ENCODE measurements around the gene CELF6. TPM values are rescaled to one million over a fixed set of nuclear protein-coding genes. Genes with fewer than 3 reads are reported as not detected.

CELF6 gene
- total RNA-seq, 1 donor from 2014 or later = 2.2 TPM

DNA sequence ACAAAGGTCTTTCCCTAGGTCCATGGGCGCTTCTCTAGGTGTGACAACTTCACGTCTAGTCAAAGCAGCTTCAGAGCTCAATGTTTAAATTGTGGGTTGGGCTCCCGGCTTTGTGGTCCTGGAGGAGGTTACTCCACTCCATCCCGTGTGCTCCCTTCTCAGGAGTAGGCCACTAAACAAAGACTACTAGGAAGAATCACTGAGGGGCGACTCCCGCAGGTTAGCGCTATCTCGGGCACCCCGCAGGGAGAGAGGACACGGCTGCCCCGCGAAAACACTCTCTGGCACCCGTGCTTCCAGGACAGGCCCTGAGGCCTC, 48.1 kb downstream of the CELF6 start:
- Mint-ChIP-seq H3K36me3 (ENCODE audit: low read depth) (peaks cover 30% of the 10 kb centered on the region), H3K27ac (peak overlapping the region; percentile 80), H3K9me3 (no peaks in the 10 kb centered on the region), H3K4me3 (peak overlapping the region; percentile 87), H3K4me1 (peaks cover 36% of the 10 kb centered on the region), H3K27me3 (no peaks in the 10 kb centered on the region)
- intact Hi-C loops (cut with micrococcal nuclease) = loop anchor here (1.0 to 5.0 kb wide), 7 partner anchors 44 to 510 kb away; partner anchors contain the start of genes ADPGK, ARIH1, BBS4 and HIGD2B
- ATAC-seq (ENCODE audit: low read depth) (no peak), DNase-seq (no peak)
- TF ChIP-seq, protein P1, sequence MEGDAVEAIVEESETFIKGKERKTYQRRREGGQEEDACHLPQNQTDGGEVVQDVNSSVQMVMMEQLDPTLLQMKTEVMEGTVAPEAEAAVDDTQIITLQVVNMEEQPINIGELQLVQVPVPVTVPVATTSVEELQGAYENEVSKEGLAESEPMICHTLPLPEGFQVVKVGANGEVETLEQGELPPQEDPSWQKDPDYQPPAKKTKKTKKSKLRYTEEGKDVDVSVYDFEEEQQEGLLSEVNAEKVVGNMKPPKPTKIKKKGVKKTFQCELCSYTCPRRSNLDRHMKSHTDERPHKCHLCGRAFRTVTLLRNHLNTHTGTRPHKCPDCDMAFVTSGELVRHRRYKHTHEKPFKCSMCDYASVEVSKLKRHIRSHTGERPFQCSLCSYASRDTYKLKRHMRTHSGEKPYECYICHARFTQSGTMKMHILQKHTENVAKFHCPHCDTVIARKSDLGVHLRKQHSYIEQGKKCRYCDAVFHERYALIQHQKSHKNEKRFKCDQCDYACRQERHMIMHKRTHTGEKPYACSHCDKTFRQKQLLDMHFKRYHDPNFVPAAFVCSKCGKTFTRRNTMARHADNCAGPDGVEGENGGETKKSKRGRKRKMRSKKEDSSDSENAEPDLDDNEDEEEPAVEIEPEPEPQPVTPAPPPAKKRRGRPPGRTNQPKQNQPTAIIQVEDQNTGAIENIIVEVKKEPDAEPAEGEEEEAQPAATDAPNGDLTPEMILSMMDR (IDR thresholded peaks at IDR 0.05) = no peak
- ChIA-PET POLR2A (interaction anchor here (8.4 kb wide), 1 partner anchor 42 kb away, joined by 113 read pairs; the partner anchor contains the start of gene PKM), CTCF (no interaction called here)

DNA sequence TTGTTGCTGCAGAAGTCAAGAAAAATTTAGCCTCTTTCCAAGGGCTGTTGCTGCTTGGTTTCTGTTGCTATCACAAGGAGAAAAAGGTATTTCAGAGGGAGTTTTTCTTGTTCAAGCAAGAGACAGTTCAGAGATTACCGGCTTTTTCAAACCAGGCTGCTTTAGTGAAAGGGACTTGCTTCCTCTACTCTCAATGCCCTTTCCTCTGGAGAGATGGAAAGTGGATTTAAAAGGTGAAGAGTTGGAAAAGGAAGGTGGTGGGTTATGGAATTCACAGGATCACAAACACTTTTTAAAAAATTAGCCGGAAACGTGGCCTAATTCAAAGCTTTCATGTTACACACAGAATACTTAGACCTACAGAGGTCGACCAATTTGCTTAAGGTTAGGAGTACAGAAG, 48.7 kb downstream of the CELF6 start:
- Mint-ChIP-seq H3K4me1 (peaks cover 36% of the 10 kb centered on the region), H3K4me3 (peak overlapping the region; percentile 87), H3K27ac (peak overlapping the region; percentile 80), H3K9me3 (no peaks in the 10 kb centered on the region), H3K36me3 (ENCODE audit: low read depth) (peaks cover 37% of the 10 kb centered on the region), H3K27me3 (no peaks in the 10 kb centered on the region)
- intact Hi-C loops (cut with micrococcal nuclease) = loop anchor here (5.0 kb wide), 2 partner anchors 416 to 511 kb away; partner anchors contain the start of genes ADPGK, BBS4 and HIGD2B
- CTCF ChIA-PET = no interaction called here
- no peak for ATAC-seq (ENCODE audit: low read depth)
- POLR2A ChIA-PET = interaction anchor here (8.4 kb wide), 1 partner anchor 42 kb away, joined by 113 read pairs; the partner anchor contains the start of gene PKM
- TF ChIP-seq, protein P1 (IDR thresholded peaks at IDR 0.05) = no peak
- no peak for DNase-seq

DNA sequence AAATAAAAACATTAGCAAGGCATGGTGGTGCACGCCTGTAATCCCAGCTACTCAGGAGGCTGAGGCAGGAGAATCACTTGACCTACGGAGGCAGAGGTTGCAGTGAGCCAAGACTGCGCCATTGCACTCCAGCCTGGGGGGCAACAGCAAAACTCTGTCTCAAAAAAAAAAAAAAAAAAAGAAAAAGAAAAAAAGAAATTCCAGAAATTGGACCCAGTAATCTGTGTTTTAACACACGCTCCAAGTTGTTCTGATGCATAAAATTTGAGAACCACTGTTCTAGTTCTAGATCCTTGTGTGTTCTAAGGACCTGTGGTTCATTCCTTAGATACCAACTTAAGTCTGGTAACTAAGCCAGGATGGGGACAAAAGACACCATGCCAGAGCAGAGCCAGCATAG, 50.2 kb downstream of the CELF6 start:
- POLR2A ChIA-PET = interaction anchor here (8.4 kb wide), 1 partner anchor 40 kb away, joined by 113 read pairs; the partner anchor contains the start of gene PKM
- peaks cover 51% of the 10 kb centered on the region for H3K36me3 Mint-ChIP-seq (ENCODE audit: low read depth)
- no peak for ATAC-seq (ENCODE audit: low read depth)
- CTCF ChIA-PET = no interaction called here
- no peaks in the 10 kb centered on the region for H3K27me3 Mint-ChIP-seq
- no peak for DNase-seq
- no peak overlapping the region for H3K4me3 Mint-ChIP-seq
- H3K4me1 Mint-ChIP-seq = peaks cover 36% of the 10 kb centered on the region
- no peak overlapping the region for H3K27ac Mint-ChIP-seq
- intact Hi-C loops (cut with micrococcal nuclease) = loop anchor here (5.0 kb wide), 2 partner anchors 418 to 513 kb away; partner anchors contain the start of genes ADPGK, BBS4 and HIGD2B
- TF ChIP-seq, protein P1 (IDR thresholded peaks at IDR 0.05) = no peak
- H3K9me3 Mint-ChIP-seq = no peaks in the 10 kb centered on the region

DNA sequence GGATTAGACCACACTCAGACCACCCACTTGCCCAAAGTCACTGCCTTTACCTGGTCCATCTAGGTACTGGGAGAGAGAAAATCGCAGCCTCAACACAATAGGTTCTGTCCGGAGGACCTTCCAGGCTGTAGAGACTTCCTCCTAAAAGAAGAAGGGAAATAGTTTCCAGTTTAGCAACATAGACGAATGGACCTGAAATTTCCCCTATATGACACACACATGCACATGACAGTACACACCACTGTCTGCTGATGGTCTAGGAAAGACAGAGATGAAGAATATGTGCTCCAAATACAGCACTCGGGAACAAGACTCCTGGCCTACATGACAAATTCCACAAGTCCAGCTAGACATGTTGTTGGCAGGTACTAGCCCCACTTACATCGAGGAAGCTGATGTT, 54.9 kb downstream of the CELF6 start:
- POLR2A ChIA-PET = no interaction called here
- TF ChIP-seq, protein P1 (IDR thresholded peaks at IDR 0.05) = no peak
- Mint-ChIP-seq H3K36me3 (ENCODE audit: low read depth) (peaks cover 93% of the 10 kb centered on the region), H3K4me3 (no peak overlapping the region), H3K27ac (no peak overlapping the region), H3K27me3 (no peaks in the 10 kb centered on the region), H3K9me3 (no peaks in the 10 kb centered on the region), H3K4me1 (peaks cover 2% of the 10 kb centered on the region)
- CTCF ChIA-PET = interaction anchor here (0.8 kb wide), 1 partner anchor 67 kb away, joined by 4 read pairs; the partner anchor contains the start of gene GRAMD2A
- ATAC-seq (ENCODE audit: low read depth) (no peak), DNase-seq (no peak)
- intact Hi-C loops (cut with micrococcal nuclease) = no loop called here

DNA sequence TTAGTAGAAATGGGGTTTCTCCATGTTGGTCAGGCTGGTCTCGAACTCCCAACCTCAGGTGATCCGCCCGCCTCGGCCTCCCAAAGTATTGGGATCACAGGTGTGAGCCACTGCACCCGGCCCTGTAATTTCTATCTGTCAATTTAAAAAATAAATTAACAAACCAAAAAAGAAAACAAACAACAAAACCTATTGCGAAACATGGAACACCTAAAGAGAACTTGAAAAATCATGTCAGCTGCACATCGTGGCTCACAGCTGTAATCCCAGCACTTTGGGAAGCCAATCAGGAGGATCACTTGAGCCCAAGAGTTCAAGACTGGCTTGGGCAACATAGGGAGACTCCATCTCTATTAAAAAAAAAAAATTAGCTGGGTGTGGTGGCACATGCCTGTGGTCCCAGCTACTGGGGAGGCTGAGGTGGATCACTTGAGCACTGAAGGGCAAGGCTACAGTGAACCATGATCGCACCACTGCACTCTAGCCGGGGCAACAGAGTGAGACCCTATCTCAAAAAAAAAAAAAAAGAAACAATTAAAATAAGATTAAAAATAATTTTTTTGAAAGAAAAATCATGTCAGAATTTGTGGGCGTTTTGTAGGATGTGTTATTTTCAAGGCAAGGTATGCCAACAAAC, 67.2 kb downstream of the CELF6 start:
- no peaks in the 10 kb centered on the region for H3K27me3 Mint-ChIP-seq
- TF ChIP-seq, protein P1 (IDR thresholded peaks at IDR 0.05) = no peak
- POLR2A ChIA-PET = no interaction called here
- peaks cover 93% of the 10 kb centered on the region for H3K36me3 Mint-ChIP-seq (ENCODE audit: low read depth)
- no peak overlapping the region for H3K27ac Mint-ChIP-seq
- no peak overlapping the region for H3K4me3 Mint-ChIP-seq
- CTCF ChIA-PET = no interaction called here
- DNase-seq = no peak
- H3K9me3 Mint-ChIP-seq = no peaks in the 10 kb centered on the region
- intact Hi-C loops (cut with micrococcal nuclease) = no loop called here
- no peaks in the 10 kb centered on the region for H3K4me1 Mint-ChIP-seq
- ATAC-seq (ENCODE audit: low read depth) = no peak

Data from activated B cell treated with CpG ODN at 0.5 μM for 24 hours (primary cell).